Nephron progenitor cell (in vitro differentiated cells): ENCODE measurements around the gene TNFSF13.
A peak's percentile ranks its signal among the peaks of the same experiment; 100 is the strongest.

Experiments
- DNase-seq: peaks from one replicate; pipeline ENCODE4 v3.0.0; 2021
- H3K27ac Mint-ChIP-seq: 2 replicates; pipeline ENCODE4 v1.8.0; 2021; ENCODE audit warnings: mild to moderate bottlenecking, moderate library complexity, mixed read lengths
- H3K27me3 Mint-ChIP-seq: 2 replicates; pipeline ENCODE4 v1.8.0; 2021; ENCODE audit warnings: mild to moderate bottlenecking, low read depth, mixed read lengths; ENCODE audit not compliant: poor library complexity
- H3K36me3 Mint-ChIP-seq: 2 replicates; pipeline ENCODE4 v1.8.0; 2021; ENCODE audit warnings: low read depth, mixed read lengths
- H3K4me1 Mint-ChIP-seq: 2 replicates; pipeline ENCODE4 v1.8.0; 2021; ENCODE audit warnings: mixed read lengths
- H3K4me3 Mint-ChIP-seq: 2 replicates; pipeline ENCODE4 v1.8.0; 2021; ENCODE audit warnings: mild to moderate bottlenecking, moderate library complexity, mixed read lengths
- H3K9me3 Mint-ChIP-seq: 2 replicates; pipeline ENCODE4 v1.8.0; 2021; ENCODE audit warnings: mild to moderate bottlenecking, moderate library complexity, mixed read lengths
- CTCF ChIP-seq: fragments of 200-600 bp; sonication (generic); IDR thresholded peaks from 2 replicates; pipeline ENCODE4 v1.5.0; 2021; ENCODE audit warnings: antibody characterized with exemption

Gene TNFSF13

GRCh38 chr17:7553356-7553755 is 5.2 kb upstream of the TNFSF13 start:
- DNase-seq: no peak
- H3K27ac Mint-ChIP-seq: no peak overlapping the region
- TF ChIP-seq CTCF: no peak
- H3K36me3 Mint-ChIP-seq: no peaks in the 10 kb centered on the region
- H3K4me3 Mint-ChIP-seq: no peak overlapping the region
- no peaks in the 10 kb centered on the region for H3K9me3 Mint-ChIP-seq
- peaks cover 30% of the 10 kb centered on the region for H3K27me3 Mint-ChIP-seq
- peaks cover 46% of the 10 kb centered on the region for H3K4me1 Mint-ChIP-seq

- TF ChIP-seq CTCF: no peak
- no peak overlapping the region for H3K27ac Mint-ChIP-seq
- no peaks in the 10 kb centered on the region for H3K36me3 Mint-ChIP-seq
- no peaks in the 10 kb centered on the region for H3K9me3 Mint-ChIP-seq
- no peak for DNase-seq
- no peak overlapping the region for H3K4me3 Mint-ChIP-seq
- H3K4me1 Mint-ChIP-seq: peaks cover 53% of the 10 kb centered on the region
- H3K27me3 Mint-ChIP-seq: peaks cover 37% of the 10 kb centered on the region
Measured at GRCh38 chr17:7555320-7555948, 3.1 kb upstream of the TNFSF13 start.

GRCh38 chr17:7556627-7557026 is 1.9 kb upstream of the TNFSF13 start:
- H3K27ac Mint-ChIP-seq: no peak overlapping the region
- no peak for TF ChIP-seq CTCF
- DNase-seq: no peak
- H3K36me3 Mint-ChIP-seq: no peaks in the 10 kb centered on the region
- H3K4me1 Mint-ChIP-seq: peaks cover 52% of the 10 kb centered on the region
- H3K9me3 Mint-ChIP-seq: no peaks in the 10 kb centered on the region
- no peak overlapping the region for H3K4me3 Mint-ChIP-seq
- H3K27me3 Mint-ChIP-seq: peaks cover 37% of the 10 kb centered on the region

- Mint-ChIP-seq H3K36me3 (no peaks in the 10 kb centered on the region), H3K27me3 (peaks cover 37% of the 10 kb centered on the region), H3K4me3 (no peak overlapping the region), H3K27ac (no peak overlapping the region), H3K4me1 (peaks cover 52% of the 10 kb centered on the region), H3K9me3 (no peaks in the 10 kb centered on the region)
- TF ChIP-seq CTCF: no peak
- DNase-seq: no peak
Measured at GRCh38 chr17:7557147-7557764, 1.3 kb upstream of the TNFSF13 start.

GRCh38 chr17:7557775-7558543 is 591 bp upstream of the TNFSF13 start:
- DNase-seq: peak; percentile 47
- H3K36me3 Mint-ChIP-seq: peaks cover 5% of the 10 kb centered on the region
- peak overlapping the region; percentile 48 for H3K4me3 Mint-ChIP-seq
- peaks cover 32% of the 10 kb centered on the region for H3K27me3 Mint-ChIP-seq
- H3K27ac Mint-ChIP-seq: peak overlapping the region; percentile 66
- peaks cover 58% of the 10 kb centered on the region for H3K4me1 Mint-ChIP-seq
- no peaks in the 10 kb centered on the region for H3K9me3 Mint-ChIP-seq
- TF ChIP-seq CTCF: no peak
